Stimulated activated CD4-positive, alpha-beta T cell treated with anti-CD3 and anti-CD28 coated beads, Interleukin-12 subunit alpha, Interleukin-12 subunit beta, amount 100 ng/mL, for 48 hours (primary cell): ENCODE results near the gene NXPH4.

ENCODE experiments used
- DNase-seq, 3 donors: peaks; one replicate each; pipeline ENCODE4 v3.0.0-alpha.2; 2020; ENCODE audit warnings: low read depth in 2 of 3, low spot score in 1 of 3

Gene NXPH4

DNA sequence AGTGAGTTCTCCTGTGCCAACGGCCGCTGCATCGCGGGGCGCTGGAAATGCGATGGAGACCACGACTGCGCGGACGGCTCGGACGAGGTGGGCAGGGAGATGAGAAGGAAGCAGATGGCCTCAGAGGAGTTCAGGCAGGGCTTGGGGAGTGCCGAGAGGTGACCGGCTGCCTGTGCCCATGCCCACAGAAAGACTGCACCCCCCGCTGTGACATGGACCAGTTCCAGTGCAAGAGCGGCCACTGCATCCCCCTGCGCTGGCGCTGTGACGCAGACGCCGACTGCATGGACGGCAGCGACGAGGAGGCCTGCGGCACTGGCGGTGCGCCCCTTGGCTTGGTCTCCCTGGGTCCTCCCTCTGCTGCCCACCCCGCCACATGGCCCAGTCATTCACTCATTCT, 13.4 kb upstream of the NXPH4 start:
- DNase-seq, result no peak

DNA sequence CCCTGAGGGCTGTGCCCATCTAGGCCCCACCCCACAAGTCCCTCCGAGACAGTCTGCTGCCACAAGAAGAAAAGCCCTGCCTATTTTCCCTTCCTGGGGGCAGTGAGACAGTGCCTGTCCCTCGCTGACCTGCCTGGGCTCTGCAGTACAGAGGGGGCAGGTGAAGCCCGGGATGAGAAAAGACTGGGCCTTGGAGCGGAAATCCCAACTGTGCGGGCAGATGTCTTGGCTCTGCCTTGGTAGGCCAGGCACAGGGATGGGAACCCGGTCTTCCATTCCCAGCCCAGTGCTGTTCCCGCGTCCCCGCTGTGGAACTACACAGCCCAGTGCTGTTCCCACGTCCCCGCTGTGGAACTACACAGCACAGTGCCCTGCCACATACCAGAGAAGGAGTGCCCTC, 12.8 kb upstream of the NXPH4 start:
- DNase-seq, result no peak

DNA sequence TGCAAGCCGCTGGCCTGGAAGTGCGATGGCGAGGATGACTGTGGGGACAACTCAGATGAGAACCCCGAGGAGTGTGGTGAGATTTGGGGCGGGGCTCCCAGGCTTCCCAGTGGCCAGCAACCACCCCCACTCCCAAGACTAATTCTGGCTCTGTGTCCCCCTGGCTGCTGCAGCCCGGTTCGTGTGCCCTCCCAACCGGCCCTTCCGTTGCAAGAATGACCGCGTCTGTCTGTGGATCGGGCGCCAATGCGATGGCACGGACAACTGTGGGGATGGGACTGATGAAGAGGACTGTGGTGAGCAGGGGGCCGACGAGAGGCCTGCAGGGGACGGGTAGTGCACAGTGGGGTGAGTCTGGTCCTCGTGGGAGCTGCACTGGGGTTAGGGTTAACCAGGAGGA, 12.1 kb upstream of the NXPH4 start:
- no peak for DNase-seq

DNA sequence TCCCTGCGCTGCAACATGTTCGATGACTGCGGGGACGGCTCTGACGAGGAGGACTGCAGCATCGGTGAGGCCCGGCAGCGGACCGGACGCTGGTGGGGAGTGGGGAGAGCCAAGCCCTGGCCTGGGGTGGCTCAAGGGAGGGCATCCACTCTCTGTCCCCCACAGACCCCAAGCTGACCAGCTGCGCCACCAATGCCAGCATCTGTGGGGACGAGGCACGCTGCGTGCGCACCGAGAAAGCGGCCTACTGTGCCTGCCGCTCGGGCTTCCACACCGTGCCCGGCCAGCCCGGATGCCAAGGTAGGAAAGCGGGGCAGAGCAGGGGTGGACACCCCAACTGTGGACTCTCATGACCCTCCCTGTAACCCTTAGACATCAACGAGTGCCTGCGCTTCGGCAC, 11.4 kb upstream of the NXPH4 start:
- DNase-seq, result no peak

DNA sequence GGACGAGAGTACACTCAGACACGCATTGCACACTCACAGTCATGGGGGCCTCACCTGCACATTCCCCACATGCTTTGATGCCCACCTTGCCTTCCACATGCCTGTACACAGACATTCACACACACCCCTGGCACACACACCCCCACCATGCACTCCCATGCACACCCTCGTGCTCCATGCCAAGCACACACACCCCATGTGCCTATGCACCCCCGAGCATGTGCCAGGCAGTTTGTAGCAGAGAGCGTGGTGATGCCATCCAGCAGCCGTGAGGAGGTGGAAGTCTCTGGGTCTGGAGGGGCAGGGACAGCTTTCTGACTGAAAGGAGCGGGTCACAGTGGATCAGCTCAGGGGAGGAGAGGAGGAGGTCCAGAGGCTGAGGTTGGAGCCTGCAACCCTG, 10.7 kb upstream of the NXPH4 start:
- DNase-seq, result no peak

DNA sequence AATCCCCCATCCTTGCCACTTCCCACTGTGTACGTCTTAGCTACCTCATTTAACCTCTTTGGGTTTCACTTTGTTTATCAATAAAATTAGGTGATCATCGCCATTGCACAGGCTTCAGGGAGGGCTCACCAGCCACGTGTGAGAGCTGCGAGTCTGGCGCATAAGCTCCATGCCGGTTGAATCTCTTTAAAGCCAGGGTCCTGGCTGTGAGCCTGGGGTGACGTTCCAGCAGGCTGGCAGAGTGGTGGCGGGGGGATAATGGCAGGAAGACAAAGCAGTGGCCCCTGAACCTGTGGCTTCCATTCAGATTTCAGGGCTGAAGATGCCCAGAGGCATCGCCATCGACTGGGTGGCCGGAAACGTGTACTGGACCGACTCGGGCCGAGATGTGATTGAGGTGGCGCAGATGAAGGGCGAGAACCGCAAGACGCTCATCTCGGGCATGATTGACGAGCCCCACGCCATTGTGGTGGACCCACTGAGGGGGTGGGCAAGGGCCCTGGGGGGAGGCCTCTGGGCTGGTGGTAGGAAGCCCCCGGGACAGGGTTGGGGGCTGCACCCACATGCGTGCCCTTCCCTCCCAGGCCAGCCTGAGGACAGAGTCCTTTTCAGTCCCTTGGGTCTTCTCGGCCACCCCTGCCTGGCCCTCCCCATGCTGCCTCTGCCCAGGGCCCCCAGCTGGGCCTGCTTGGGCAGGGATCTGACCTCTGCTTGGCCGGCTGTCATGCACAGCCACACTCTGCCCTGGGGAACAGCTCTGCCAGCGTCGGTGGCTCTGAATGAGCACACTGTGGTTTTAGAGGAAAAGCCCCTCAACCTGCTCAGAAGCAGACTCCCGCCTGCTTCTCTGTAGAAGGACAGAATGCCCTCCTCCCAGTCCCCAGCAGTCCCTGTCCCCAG, 8.6 kb upstream of the NXPH4 start:
- no peak for DNase-seq

DNA sequence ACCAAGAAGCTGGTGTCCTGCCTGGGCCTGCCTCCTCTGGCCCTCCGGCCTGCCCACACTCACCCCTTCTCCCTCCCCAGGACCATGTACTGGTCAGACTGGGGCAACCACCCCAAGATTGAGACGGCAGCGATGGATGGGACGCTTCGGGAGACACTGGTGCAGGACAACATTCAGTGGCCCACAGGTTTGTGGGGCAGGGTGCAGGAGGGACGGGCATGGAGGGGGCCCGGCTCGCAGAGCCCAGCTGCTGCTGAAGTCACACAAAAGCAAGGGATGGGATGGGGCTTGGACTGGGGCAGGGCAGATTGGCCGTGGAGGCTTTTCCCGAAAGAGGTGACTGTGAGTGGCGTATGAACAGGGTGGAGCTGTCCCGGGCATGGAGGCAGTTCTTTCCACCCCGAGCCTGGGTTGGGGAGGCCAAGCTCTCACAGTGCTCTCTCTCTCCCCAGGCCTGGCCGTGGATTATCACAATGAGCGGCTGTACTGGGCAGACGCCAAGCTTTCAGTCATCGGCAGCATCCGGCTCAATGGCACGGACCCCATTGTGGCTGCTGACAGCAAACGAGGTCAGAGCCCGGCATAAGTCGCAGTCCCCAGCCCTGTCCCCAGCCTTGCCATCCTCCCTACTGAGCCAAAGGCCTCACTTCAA, 7.8 kb upstream of the NXPH4 start:
- no peak for DNase-seq

DNA sequence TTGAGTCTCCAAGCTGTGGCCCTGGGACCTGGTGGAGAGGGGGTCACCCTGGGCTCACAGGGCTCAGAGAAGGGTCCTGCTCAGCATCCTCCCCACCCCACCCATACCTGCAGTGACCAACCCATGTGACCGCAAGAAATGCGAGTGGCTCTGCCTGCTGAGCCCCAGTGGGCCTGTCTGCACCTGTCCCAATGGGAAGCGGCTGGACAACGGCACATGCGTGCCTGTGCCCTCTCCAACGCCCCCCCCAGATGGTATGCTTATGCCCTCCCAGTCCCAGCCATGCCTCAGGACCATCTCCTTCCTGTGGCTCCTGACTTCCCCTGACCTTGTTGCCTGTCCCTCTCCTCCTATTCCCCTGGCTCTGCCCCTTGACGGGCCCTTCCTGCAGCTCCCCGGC, 6.7 kb upstream of the NXPH4 start:
- DNase-seq, result no peak

DNA sequence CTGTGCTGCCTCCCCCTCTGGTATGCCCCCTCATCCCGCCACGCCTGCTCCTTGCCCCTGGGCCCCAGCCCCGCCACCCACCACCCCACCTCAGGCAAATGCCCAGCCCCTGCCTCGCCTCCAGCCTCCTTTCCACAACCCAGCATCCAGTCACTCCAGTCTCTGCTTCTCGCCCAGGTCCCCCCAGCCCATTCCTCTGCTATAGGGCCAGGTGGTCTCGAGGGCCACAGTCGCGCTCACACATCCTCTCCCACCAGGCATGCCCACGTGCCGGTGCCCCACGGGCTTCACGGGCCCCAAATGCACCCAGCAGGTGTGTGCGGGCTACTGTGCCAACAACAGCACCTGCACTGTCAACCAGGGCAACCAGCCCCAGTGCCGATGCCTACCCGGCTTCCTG, 6.1 kb upstream of the NXPH4 start:
- no peak for DNase-seq

DNA sequence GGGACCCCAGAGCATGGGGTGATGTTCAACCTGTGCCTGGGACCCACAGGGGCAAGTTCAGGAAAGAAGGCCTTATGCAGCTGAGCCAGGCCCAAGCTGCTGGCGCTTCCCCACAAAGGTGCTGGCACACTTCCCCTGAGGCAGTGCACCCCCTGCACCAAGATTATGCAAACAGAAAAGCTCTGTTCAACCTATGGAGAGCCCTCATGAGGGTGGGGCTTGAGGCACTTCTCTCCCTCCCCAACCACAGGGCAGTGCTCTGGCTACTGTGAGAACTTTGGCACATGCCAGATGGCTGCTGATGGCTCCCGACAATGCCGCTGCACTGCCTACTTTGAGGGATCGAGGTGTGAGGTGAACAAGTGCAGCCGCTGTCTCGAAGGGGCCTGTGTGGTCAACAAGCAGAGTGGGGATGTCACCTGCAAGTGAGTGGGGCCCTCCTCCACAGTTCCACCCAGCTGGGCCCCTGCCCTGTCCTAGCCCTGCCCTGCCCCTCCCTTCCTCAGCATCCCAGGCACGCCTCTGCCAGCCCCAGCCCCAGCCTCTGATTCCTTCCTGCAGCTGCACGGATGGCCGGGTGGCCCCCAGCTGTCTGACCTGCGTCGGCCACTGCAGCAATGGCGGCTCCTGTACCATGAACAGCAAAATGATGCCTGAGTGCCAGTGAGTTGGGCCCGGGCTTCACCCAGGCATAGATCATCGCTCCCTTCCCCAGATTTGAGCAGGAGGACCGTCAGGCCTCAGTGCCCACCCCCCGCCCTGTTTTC, 5.5 kb upstream of the NXPH4 start:
- no peak for DNase-seq

DNA sequence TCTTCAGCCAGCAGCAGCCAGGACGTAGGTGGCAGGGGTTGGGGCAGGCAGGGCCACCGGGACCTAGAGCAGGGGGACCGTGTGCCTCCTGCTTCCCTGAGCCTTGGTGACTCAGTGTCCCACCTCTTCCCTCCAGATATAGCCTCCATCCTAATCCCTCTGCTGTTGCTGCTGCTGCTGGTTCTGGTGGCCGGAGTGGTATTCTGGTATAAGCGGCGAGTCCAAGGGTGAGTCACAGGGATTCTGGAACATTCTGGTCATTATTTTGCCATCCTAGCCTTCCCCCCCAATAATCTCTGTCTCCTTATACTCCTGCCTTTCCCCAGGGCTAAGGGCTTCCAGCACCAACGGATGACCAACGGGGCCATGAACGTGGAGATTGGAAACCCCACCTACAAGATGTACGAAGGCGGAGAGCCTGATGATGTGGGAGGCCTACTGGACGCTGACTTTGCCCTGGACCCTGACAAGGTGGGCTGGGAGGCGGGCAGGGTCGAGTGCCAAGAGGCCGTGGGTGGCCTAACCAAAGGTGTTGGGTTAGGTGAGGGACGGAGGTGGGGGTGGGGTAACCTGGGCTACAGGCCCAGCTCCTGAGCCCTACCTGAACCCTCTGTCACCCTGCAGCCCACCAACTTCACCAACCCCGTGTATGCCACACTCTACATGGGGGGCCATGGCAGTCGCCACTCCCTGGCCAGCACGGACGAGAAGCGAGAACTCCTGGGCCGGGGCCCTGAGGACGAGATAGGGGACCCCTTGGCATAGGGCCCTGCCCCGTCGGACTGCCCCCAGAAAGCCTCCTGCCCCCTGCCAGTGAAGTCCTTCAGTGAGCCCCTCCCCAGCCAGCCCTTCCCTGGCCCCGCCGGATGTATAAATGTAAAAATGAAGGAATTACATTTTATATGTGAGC, 4.5 kb upstream of the NXPH4 start:
- DNase-seq, result no peak

DNA sequence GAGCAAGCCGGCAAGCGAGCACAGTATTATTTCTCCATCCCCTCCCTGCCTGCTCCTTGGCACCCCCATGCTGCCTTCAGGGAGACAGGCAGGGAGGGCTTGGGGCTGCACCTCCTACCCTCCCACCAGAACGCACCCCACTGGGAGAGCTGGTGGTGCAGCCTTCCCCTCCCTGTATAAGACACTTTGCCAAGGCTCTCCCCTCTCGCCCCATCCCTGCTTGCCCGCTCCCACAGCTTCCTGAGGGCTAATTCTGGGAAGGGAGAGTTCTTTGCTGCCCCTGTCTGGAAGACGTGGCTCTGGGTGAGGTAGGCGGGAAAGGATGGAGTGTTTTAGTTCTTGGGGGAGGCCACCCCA, 3.9 kb upstream of the NXPH4 start:
- no peak for DNase-seq

DNA sequence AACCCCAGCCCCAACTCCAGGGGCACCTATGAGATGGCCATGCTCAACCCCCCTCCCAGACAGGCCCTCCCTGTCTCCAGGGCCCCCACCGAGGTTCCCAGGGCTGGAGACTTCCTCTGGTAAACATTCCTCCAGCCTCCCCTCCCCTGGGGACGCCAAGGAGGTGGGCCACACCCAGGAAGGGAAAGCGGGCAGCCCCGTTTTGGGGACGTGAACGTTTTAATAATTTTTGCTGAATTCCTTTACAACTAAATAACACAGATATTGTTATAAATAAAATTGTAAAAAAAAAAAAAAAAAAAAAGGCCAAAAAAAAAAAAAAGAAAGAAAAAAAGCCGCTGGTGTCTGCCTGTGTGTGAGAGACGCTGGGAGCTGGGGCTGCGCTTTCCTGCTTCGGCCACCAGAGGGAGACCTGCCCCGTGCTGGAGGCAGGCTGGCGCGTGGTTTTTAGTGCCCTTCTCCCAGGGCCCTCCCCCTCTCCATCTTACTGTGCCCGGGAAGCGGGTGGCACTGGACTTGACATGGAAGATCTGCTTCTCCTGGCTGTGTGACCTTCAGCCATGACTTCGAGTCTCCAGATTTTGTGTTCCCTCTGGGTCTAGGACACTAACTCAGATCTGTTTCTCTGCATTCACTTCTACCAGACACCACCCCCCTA, 3.4 kb upstream of the NXPH4 start:
- DNase-seq, result peak; percentile 65 to 88 (median 77)

DNA sequence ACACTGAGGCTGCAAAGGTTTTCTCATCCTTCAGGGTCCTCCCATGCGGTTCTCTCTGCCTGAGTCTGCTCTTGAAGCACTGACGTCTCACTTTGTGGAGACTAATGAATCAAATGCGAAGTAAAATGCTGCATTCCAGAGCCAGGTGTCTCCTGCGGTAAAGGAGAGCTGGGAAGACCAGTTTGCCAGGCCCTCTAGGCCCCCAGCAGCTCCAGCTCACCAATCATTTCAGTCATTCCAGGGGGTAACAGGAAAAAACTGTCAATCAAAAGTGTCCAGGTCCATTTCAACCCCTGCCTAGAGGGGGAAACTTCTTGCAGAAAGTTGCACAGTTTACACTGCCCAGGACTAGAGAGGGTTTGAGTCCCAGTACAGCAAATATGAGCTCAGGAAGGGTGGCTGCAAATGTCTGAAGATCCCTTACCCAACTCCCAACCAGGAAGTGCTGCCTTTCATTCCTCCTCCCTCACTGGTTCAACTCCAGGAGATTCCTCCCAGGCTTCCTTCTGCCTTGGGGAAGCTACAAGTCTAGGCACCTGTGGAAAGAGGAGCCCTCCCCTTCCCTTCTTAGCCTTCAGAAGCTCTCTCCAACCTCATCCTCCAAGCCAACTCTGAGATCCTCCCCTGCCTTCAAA, 2.7 kb upstream of the NXPH4 start:
- DNase-seq, result no peak

DNA sequence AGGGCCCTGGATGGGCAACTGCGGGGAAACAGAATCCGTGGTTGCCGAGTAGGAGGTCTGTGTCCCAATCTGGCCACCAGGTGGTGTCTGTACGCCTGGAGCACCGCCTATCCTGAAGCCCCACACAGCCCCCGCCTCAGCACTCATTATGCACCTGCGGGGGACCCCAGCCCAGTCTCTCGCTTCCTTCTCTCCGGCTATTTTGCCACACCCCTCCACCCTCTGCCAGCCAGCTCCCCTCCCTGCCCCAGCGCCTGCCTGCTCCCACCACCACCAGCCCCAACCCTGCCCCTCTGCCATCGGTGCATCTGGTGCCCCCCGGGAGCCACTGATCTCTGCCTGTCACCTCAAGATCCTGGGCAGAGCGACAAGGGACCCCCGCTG, 2.2 kb upstream of the NXPH4 start:
- peak; percentile 57 to 76 (median 59) for DNase-seq

DNA sequence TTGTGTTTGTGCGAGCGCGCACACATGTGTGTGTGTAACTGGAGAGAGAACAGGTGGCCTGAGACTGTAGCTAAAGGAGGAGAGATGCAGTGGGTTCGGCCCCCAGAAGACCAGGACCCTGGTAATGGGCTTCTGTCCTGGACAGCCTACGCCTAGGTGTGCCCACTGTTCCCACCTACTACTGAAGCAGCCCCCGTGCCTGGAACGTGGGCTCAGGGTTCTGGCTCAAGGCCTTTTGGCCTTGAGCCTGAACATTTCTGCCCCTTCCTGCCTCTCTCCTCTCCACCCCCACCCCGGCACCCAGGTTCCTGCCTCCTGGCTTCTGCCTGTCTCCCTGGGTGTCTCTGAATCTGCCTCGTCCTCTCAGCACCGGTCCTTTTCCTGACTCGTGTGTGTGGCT, 1.5 kb upstream of the NXPH4 start:
- no peak for DNase-seq

DNA sequence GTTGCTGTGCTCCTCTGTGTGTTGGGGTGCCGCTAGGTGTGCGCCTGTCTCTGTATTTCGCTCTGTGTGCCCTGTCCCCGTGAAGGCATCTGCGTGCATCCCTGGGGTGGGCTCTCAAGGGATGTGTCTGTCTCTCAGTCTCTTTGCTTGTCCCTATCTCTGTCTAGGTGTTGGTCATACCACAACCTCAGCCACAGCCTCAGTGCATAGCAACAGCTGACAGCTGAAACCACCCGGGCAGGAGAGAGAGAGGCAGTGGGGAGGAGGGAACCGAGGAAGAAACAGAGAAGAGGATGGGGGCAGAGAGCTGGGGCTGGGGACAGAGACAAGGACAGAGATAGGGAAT, 953 bp upstream of the NXPH4 start:
- no peak for DNase-seq

DNA sequence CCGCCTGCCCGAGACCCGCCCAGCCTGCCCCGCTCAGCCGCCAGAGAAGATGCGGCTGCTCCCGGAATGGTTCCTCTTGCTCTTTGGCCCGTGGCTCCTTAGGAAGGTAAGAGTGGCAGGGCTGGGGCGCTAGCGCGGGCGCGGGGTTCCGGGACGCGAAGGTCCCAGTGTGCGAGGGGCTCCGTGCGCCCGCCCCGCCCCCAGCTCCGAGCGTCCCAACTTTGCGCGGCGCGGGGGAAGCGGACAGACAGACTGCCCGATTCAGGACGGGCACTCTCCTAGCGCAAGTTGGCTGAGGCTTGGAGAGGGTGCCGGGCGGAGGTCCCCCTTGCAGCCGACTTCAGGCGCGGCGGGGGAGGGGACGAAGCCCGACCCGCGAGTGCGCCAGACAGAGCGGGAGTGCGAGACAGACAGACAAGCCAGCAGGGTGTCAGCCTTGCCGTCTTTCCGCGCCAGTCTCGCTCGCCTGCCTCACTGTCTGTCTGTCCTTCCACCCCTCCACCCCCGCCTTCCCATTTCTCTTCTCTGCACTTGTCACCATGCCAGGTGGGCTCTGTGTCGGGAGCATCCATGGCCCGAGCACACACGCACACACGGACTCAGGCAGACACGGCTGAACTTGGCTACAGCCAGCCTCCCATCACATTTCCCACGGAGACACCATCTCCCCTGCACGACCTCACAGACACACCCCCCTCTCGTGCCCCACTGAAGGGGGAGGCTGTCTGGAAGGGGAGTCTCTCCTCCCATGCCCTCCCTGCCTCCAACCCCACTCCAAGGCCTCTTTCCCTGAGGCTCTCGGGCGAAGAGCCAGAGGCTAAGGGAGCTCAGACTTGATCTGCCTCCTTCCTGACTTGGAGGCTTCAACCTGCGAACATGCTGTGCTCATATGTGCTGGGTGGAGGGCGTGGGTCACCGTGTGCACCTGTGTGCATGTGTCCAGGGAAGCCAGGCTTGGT, 606 bp downstream of the NXPH4 start:
- no peak for DNase-seq
